HFF-Myc (cell line): Measurements from ENCODE around the gene OXA1L.
"Not testable (repeated sequence)": the region's sequence is repeated elsewhere in the genome, so short reads cannot be mapped to it uniquely, and the experiment has no call there.

Source experiments
- DNase-seq: peaks from one replicate; pipeline ENCODE4 v3.0.0-alpha.2; 2011; ENCODE audit warnings: low read depth; ENCODE audit errors: extremely low read depth
- H3K4me3 ChIP-seq: replicated peaks from 2 replicates; pipeline ENCODE4 v1.5.1; 2011; ENCODE audit warnings: low read depth, mild to moderate bottlenecking, control low read depth, low read length
- TF ChIP-seq, protein P1 (sequence below): IDR thresholded peaks from 2 replicates; pipeline ENCODE4 v1.5.1; 2012; ENCODE audit warnings: mild to moderate bottlenecking, low read depth, low read length, control low read depth; ENCODE audit errors: missing control alignments

The OXA1L gene

DNA sequence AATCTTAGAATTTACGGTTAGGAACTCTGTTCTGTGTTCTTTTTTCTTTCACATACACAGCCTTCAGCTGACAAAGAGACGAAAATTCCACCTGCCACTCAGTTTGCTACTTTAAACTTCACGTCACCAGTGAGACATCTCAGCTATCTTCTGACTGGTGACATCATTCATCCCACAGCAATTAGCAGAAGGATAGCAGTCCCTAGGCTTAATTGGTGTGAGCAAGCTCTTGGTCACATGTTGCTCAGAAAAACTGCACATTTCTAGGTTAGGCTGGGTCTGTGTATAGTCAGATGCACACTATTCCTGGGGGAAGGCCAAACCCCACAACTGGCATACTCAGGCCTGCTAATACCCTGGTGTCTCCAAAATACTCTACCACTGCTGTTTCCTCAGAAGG is 24.8 kb downstream of the OXA1L start:
- no peak for DNase-seq
- TF ChIP-seq, protein P1, sequence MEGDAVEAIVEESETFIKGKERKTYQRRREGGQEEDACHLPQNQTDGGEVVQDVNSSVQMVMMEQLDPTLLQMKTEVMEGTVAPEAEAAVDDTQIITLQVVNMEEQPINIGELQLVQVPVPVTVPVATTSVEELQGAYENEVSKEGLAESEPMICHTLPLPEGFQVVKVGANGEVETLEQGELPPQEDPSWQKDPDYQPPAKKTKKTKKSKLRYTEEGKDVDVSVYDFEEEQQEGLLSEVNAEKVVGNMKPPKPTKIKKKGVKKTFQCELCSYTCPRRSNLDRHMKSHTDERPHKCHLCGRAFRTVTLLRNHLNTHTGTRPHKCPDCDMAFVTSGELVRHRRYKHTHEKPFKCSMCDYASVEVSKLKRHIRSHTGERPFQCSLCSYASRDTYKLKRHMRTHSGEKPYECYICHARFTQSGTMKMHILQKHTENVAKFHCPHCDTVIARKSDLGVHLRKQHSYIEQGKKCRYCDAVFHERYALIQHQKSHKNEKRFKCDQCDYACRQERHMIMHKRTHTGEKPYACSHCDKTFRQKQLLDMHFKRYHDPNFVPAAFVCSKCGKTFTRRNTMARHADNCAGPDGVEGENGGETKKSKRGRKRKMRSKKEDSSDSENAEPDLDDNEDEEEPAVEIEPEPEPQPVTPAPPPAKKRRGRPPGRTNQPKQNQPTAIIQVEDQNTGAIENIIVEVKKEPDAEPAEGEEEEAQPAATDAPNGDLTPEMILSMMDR: no peak
- H3K4me3 ChIP-seq: no peak overlapping the region

DNA sequence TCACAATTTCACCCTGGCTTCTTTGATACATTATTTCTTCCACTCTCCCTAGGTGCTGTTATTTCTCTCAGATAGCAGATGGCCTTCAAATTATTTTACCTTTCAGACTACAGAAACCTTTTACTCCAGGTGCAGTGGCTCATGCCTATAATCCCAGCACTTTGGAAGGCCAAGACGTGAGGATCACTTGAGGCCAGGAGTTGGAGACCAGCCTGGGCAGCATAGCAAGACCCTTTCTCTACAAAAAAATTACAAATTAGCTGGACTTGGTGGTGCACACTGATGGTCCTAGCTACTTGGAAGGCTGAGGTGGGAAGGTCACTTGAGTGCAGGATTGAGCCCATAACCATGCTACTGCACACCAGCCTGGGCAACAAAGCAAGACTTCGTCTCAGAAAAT is 25.7 kb downstream of the OXA1L start:
- H3K4me3 ChIP-seq: no peak overlapping the region
- TF ChIP-seq, protein P1: no peak
- DNase-seq: no peak

DNA sequence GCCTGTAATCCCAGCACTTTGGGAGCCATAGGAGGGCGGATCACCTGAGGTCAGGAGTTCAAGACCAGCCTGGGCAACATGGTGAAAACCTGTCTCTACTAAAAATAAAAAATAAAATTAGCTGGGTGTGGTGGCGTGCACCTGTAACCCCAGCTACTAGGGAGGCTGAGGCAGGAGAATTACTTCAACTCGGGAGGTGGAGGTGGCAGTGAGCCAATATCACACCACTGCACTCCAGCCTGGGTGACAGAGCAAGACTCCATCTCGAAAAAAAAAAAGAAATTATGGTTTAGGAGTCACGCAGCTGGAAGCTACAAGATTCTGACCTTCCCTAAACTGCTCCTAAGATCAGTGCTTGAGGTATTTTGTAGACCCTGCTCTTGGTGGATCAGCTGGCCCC is 27.1 kb downstream of the OXA1L start:
- DNase-seq, H3K4me3 ChIP-seq: not testable (repeated sequence)

DNA sequence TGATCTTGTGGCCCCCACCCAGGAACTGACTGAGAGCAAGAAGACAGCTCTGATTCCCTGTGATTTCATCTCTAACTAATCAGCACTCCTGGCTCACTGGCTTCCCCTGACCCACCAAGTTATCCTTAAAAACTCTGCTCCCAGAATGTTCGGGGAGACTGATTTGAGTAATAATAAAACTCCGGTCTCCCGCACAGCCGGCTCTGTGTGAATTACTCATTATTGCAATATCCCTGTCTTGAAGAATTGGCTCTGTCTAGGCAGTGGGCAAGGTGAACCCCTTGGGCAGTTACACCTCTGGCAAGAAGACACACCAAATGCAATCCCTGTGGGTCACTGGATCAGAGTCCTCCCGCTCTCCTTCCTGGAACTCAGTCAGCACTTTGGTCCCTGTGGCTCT is 27.5 kb downstream of the OXA1L start:
- TF ChIP-seq, protein P1: no peak
- DNase-seq: no peak
- no peak overlapping the region for H3K4me3 ChIP-seq

DNA sequence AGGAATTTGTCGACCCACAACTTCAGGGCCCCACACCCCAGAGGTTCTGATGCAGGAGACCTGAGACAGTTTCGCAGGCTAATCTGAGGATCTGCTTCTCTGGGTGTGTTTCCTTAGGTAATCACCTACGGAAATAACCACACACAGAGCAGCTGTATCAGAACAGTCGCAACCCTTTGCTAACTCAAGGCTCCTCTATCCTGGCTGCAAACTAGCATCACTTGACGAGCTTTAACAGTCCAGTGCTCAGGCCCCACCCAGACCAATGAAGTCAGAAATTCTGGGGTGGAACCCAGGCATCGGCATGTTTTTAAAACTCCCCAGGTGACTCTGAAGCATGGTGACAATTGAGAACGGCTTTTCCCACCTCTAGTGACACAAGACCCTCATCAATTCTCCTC is 28.1 kb downstream of the OXA1L start:
- TF ChIP-seq, protein P1: no peak
- DNase-seq: no peak
- H3K4me3 ChIP-seq: no peak overlapping the region

DNA sequence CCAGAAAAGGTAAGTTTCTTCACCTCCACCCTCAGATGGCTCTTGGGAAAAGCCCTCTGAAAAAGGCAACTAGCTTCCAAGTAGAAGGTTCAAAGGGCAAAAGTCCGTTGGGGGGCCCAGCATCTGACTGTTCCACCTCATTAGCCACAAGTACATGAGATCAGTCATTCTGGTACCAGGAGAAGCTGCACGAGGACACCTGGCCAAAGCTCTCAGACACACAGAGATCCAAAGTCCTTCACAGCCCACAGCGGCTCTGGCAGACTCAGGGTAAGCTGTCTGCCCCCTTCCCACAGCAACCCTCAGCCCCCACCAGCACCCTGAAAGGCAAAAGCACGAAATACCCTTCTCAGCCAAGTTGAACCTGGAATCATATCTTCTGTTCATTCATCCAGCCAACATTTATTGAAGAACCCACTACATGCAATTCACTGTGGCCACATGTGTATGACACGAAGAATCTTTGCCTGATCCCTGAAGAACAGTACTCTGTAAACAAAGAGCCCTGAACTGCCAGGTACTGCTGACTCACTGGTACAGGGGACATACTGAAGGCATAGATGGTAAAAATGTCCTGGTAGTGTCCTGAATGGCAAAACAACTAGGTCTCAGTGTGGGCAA is 29.7 kb downstream of the OXA1L start:
- H3K4me3 ChIP-seq: no peak overlapping the region
- DNase-seq: no peak
- TF ChIP-seq, protein P1: no peak

DNA sequence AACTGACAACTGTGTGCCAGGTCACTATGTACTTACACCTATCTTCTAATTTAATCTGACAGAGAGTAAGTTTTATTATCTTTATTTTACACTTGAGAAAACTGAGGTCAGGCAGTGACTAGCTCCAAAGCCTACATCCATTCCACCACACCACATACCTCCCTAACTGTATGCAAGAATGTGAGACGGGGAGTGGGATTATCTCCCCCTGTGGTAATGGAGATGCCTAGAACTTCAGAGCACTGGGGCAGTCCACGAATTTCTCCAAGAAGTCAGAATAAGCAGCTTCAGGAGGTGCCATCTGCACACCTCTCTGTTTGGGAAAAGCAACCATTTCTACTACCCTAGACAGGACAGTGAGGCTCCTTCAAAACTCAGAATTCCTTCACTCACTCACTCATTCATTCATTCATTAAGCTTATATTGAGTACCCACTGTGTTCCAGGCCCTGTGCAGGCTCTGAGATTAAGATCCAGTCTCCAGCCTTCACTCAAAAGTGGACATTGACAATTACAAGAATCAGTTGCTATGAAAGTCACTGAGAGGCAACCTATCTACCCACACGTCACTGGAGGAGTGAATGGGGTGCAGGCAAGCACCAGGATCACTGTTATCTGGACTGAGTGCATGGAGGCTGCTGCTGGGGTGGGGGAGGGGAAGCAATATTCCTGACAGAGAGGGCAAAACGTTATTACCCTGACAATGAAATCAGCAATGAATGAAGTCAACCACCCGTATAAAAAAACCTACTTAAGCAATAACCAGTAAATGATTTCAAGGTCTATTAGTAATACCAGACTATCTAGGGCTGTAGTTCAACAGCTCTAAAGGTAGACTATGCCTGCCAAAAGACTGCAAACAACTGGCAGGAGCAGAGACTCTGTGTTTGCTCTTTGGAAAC is 30.8 kb downstream of the OXA1L start:
- TF ChIP-seq, protein P1: no peak
- no peak overlapping the region for H3K4me3 ChIP-seq
- DNase-seq: no peak
